Measurements from ENCODE around the gene SHLD2. TPM values are rescaled to one million over a fixed set of nuclear protein-coding genes. Genes with fewer than 3 reads are reported as not detected.

SHLD2 gene
- 19.8 and 45.7 TPM in 2 replicates for total RNA-seq (ENCODE audit: low replicate concordance)

DNA sequence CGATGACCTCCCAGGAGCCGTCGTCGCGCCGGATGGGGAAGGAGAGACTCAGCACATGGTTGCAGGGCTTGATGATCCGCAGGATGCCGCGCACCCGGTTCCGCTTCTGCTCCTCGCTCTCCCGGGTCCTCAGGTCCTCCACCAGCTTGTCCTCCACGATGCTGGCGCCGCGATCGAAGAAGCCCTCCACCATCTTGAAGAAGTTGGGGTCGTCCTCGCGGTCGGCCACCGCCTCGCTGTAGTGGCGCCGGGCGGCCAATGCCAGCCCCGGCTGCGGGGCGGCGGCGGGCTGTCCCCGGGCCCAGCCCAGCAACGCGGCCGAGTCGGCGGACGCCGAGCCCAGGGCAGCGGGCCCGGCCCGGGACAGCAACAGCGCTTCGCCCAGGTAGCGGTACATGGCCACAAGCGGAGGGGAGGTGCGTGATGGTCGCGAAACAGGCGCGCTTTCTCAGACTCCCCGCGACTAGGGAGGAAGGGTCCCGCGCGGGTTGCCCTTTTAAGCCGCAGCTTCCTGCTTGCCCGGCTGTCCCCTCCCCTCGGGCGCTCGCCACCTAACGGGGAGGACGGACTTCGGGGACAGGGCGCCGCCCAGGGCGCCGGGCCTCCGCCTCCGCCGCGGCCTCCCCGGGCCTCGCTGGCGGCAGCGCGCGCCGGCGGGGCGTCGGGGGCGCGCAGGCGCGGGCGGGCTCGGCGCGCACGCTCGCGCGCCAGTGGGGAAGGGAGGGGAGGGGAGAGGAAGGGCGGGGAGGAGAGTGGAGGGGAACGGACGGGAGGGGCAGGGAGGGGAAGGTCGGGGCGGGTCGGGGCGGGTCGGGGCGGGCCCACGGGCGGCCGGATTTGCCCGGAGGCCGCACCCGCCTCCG, at the start of gene SHLD2, which contains the start of gene GLUD1:
TSS of gene SHLD2 (plus strand) at position 834 of the 863 bp plus-strand sequence. CDS start 56,149 bp downstream, outside the sequence.
TSS of gene GLUD1 (minus strand) at position 471 of the 863 bp plus-strand sequence. CDS start at position 397, 74 bp downstream.
- DNase-seq (ENCODE audit: low read depth), result peak; percentile 85
- TF ChIP-seq, protein P1, sequence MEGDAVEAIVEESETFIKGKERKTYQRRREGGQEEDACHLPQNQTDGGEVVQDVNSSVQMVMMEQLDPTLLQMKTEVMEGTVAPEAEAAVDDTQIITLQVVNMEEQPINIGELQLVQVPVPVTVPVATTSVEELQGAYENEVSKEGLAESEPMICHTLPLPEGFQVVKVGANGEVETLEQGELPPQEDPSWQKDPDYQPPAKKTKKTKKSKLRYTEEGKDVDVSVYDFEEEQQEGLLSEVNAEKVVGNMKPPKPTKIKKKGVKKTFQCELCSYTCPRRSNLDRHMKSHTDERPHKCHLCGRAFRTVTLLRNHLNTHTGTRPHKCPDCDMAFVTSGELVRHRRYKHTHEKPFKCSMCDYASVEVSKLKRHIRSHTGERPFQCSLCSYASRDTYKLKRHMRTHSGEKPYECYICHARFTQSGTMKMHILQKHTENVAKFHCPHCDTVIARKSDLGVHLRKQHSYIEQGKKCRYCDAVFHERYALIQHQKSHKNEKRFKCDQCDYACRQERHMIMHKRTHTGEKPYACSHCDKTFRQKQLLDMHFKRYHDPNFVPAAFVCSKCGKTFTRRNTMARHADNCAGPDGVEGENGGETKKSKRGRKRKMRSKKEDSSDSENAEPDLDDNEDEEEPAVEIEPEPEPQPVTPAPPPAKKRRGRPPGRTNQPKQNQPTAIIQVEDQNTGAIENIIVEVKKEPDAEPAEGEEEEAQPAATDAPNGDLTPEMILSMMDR (IDR thresholded peaks at IDR 0.05; ENCODE audit: insufficient read depth, low read length), result no peak
- H3K4me3 ChIP-seq (ENCODE audit: low read depth, low read length), result peak within 1 kb of the TSS; percentile 87

GRCh38 chr10:87045434-87045938, 49.5 kb upstream of the SHLD2 start:
- TF ChIP-seq, protein P1 (IDR thresholded peaks at IDR 0.05; ENCODE audit: insufficient read depth, low read length), result no peak

DNA sequence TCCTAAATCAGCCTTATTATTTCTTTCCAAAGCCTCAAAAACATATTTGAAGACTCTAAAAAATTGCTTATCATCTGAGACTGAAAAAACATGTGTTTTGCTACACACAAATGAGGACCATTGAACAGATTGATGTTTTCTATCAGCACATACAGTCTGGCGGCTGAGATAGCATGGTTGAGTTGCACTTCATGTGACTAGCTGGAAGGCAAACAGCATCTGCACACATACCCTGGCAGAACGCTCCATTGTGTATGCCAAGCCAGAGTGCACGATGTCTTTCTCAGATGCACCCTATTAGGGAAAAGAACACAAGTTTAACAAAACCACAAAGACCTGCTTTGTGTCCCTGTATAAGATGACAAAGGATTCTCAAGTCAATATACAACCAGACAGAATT, 41.9 kb upstream of the SHLD2 start:
- TF ChIP-seq, protein P1 (IDR thresholded peaks at IDR 0.05; ENCODE audit: insufficient read depth, low read length), result no peak
- peak; percentile 49 for DNase-seq (ENCODE audit: low read depth)
- H3K4me3 ChIP-seq (ENCODE audit: low read depth, low read length), result no peak overlapping the region

More at GRCh38 chr10:87045434-87045938, 49.5 kb upstream of the SHLD2 start:
- no peak overlapping the region for H3K4me3 ChIP-seq (ENCODE audit: low read depth, low read length)
- DNase-seq (ENCODE audit: low read depth), result no peak

GRCh38 chr10:87053577-87054181, 41.3 kb upstream of the SHLD2 start:
- no peak overlapping the region for H3K4me3 ChIP-seq (ENCODE audit: low read depth, low read length)
- no peak for DNase-seq (ENCODE audit: low read depth)
- TF ChIP-seq, protein P1 (IDR thresholded peaks at IDR 0.05; ENCODE audit: insufficient read depth, low read length), result no peak

DNA sequence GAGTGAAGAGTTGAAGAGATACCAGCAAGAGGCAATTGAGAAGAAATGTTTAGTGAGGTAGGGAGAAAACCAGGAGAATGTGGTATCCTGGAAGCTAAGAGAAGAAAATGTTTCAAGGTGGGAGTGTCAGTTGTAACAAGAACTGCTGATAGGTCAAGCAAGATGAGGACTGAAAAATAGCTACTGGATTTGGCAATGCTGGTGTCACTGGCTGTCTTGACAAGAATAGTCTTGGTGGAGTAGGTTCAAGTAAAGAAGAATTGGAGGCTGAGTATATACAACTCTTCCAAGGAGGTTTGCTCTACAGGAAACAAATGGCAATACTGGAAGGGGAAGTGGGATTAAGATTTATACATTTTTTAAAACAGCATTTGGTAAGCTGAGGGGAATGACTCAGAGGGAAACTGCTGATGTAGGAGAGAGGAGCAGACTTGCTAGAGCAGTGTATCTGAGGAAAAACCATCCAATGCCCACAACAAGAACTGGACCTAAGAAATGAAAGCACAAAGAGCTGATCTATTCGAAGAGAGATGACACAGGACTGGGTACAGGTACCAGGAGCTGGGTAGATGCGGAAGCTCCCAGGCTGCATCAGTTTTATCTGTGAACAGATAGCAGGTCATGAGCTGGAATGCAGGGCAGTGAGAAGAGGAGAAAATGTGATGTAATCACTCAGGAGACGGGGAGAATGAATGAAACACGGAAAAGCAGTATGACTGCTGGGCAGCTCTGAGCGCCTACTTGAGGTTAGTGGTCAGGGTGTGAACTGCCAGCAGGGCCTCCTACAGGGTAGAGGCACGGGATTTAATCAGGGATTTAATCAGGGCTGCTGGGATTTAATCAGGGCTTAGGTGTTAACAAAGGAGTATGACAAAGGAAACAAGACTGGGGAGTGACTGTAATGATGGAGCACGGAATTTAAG, 40.4 kb upstream of the SHLD2 start:
- peak; percentile 64 for DNase-seq (ENCODE audit: low read depth)

More for the DNA sequence above, 40.4 kb upstream of the SHLD2 start:
- no peak overlapping the region for H3K4me3 ChIP-seq (ENCODE audit: low read depth, low read length)
- TF ChIP-seq, protein P1 (IDR thresholded peaks at IDR 0.05; ENCODE audit: insufficient read depth, low read length), result peak; percentile 51

All from fibroblast of the aortic adventitia (primary cell).